Measurements from ENCODE around the gene AMER3. TPM values are rescaled to one million over a fixed set of nuclear protein-coding genes. Genes with fewer than 3 reads are reported as not detected.

AMER3 gene
- total and polyA plus RNA-seq, 3 donors from 2014 or later = 0.99 to 3.5 (median 3.0) TPM

DNA sequence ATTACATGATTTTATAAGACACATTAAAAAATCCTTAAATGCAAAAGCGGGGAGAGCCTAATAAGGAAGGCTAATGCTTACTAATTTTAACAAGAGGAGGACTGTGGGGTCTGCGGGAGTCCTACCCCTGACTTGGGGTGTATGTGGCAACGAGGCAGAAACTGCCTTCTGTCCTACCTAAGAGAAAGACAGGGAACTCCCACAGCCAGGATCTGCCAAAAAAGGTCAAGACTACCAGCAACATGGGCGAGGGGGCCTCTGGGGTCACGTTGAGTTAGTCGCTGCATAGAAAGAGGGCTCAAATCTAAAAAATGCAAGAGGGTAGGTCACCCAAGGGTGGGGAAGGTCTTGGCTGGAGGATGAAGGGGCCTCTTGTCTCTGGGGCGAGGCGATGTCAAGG lies 529 bp upstream of the AMER3 start:
- DNase-seq = no peak
- no peaks in the 10 kb centered on the region for H3K27me3 ChIP-seq
- WGBS, 2 donors = 30 to 32% methylated on average over 8 of the region's 8 CpGs
- TF ChIP-seq, protein P1, sequence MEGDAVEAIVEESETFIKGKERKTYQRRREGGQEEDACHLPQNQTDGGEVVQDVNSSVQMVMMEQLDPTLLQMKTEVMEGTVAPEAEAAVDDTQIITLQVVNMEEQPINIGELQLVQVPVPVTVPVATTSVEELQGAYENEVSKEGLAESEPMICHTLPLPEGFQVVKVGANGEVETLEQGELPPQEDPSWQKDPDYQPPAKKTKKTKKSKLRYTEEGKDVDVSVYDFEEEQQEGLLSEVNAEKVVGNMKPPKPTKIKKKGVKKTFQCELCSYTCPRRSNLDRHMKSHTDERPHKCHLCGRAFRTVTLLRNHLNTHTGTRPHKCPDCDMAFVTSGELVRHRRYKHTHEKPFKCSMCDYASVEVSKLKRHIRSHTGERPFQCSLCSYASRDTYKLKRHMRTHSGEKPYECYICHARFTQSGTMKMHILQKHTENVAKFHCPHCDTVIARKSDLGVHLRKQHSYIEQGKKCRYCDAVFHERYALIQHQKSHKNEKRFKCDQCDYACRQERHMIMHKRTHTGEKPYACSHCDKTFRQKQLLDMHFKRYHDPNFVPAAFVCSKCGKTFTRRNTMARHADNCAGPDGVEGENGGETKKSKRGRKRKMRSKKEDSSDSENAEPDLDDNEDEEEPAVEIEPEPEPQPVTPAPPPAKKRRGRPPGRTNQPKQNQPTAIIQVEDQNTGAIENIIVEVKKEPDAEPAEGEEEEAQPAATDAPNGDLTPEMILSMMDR (IDR thresholded peaks at IDR 0.05) = no peak
- TF ChIP-seq POLR2A (IDR thresholded peaks at IDR 0.05) = no peak
- H3K9me3 ChIP-seq = no peaks in the 10 kb centered on the region
- H3K36me3 ChIP-seq (ENCODE audit: low read depth, missing control alignments) = no peaks in the 10 kb centered on the region
- no peak overlapping the region for H3K27ac ChIP-seq
- H3K4me1 ChIP-seq = no peaks in the 10 kb centered on the region
- H3K4me3 ChIP-seq = peak overlapping the region in 1 of 2 donors; percentile 53
- intact Hi-C loops (cut with DNase I; ENCODE audit: low total_unique reads) = no loop called here

- Histone ChIP-seq H3K27ac (no peak overlapping the region), H3K4me1 (no peaks in the 10 kb centered on the region), H3K27me3 (no peaks in the 10 kb centered on the region), H3K4me3 (peak overlapping the region; percentile 39 to 53), H3K36me3 (ENCODE audit: low read depth, missing control alignments) (no peaks in the 10 kb centered on the region), H3K9me3 (no peaks in the 10 kb centered on the region)
- TF ChIP-seq POLR2A (IDR thresholded peaks at IDR 0.05) = no peak
- TF ChIP-seq, protein P1 (IDR thresholded peaks at IDR 0.05) = no peak
- intact Hi-C loops (cut with DNase I; ENCODE audit: low total_unique reads) = no loop called here
- peak; percentile 14 for DNase-seq
- WGBS, 2 donors = 2 to 5% methylated on average over 4 to 41 of the region's 80 CpGs
These were observed 923 bp downstream of the AMER3 start for GRCh38 chr2:130756053-130756873.

- DNase-seq = no peak
These were observed 1.7 kb downstream of the AMER3 start for GRCh38 chr2:130756874-130757668.

DNA sequence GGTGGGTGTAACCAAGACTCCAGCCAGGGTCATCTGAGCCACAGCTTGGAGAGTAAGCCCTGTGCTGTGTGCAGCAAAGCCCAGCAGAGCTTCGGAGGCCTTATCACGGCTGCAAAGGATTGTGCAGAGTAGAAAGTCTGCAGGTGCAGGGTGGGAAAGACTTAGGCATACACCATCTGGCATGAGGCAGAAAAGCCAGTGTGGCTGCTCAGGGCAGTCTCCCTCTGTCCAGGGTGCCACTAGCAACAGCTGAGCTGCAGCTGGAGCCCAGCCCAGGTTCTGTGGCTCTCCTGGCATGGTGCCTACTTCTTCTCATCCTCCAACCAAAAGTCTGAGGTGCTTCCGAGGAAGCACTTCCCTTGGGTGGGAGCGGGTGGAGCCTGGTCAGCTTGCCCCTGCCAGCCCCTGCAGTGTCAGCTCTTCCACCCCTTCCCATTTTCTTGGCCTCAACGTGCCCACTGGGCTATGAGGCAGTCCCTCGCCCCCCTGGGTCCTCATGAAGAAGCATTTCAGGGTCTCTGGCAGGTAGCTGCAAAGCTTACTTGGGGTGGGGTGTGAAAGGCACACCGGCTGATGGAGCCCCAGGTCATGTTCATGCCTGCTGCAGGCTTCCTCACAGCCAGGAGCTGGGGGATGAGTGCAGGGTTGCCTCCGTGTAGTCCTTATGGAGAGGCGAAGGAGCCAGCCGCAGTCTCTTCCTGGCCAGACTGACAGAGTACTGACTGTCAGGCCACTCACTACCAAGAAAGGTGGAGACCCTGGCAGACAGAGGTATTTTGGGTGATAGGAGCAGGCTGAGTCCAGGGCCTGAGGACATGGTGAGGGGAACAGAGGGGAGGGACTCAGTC lies 4.8 kb downstream of the AMER3 start:
- TF ChIP-seq, protein P1 (IDR thresholded peaks at IDR 0.05) = no peak
- no peak for TF ChIP-seq POLR2A (IDR thresholded peaks at IDR 0.05)
- 72 to 77% methylated on average over 9 to 10 of the region's 10 CpGs for WGBS, 2 donors
- no peaks in the 10 kb centered on the region for H3K4me1 ChIP-seq
- no peaks in the 10 kb centered on the region for H3K27me3 ChIP-seq
- DNase-seq = no peak
- H3K4me3 ChIP-seq = no peak overlapping the region
- intact Hi-C loops (cut with DNase I; ENCODE audit: low total_unique reads) = no loop called here
- no peaks in the 10 kb centered on the region for H3K36me3 ChIP-seq (ENCODE audit: low read depth, missing control alignments)
- no peaks in the 10 kb centered on the region for H3K9me3 ChIP-seq
- no peak overlapping the region for H3K27ac ChIP-seq

More at GRCh38 chr2:130756874-130757668, 1.7 kb downstream of the AMER3 start:
- TF ChIP-seq POLR2A (IDR thresholded peaks at IDR 0.05) = no peak
- TF ChIP-seq, protein P1 (IDR thresholded peaks at IDR 0.05) = no peak
- peak overlapping the region; percentile 39 to 43 for H3K4me3 ChIP-seq
- WGBS, 2 donors = 30 to 33% methylated on average over 16 of the region's 16 CpGs
- no peak overlapping the region for H3K27ac ChIP-seq
- no peaks in the 10 kb centered on the region for H3K4me1 ChIP-seq
- intact Hi-C loops (cut with DNase I; ENCODE audit: low total_unique reads) = no loop called here
- no peaks in the 10 kb centered on the region for H3K9me3 ChIP-seq
- H3K27me3 ChIP-seq = no peaks in the 10 kb centered on the region
- H3K36me3 ChIP-seq (ENCODE audit: low read depth, missing control alignments) = no peaks in the 10 kb centered on the region

Data from testis (tissue), 3 donors.